ENCODE measurements around the gene IFI16. TPM values are rescaled to one million over a fixed set of nuclear protein-coding genes. Genes with fewer than 3 reads are reported as not detected.

Gene IFI16
- total RNA-seq, 1 donor from 2014 or later, result 21.9 TPM

DNA sequence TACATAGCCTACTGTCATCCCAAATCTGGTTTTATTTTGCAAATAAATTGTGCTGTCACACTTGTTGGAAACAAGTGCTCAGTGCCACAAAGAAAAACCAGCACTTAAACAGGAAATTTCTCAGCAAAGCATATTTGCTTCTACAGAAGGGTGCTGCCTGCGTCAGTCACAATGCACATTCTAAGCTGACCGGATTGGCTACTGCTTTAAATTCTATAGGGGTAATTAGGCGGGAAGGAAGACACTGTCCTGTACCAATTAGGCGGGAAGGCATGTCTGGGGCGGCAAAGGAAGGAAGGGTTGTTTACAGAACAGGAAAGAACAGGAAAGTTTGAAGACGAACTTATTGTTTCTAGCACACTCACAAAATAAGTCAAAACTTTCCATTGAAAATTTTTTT, 2.8 kb downstream of the IFI16 start:
- peak overlapping the region; percentile 68 for H3K4me3 ChIP-seq
- no peaks in the 10 kb centered on the region for H3K27me3 ChIP-seq (ENCODE audit: low read depth)
- H3K4me1 ChIP-seq, result peaks cover 70% of the 10 kb centered on the region
- intact Hi-C loops (cut with micrococcal nuclease), result no loop called here
- TF ChIP-seq, protein P1, sequence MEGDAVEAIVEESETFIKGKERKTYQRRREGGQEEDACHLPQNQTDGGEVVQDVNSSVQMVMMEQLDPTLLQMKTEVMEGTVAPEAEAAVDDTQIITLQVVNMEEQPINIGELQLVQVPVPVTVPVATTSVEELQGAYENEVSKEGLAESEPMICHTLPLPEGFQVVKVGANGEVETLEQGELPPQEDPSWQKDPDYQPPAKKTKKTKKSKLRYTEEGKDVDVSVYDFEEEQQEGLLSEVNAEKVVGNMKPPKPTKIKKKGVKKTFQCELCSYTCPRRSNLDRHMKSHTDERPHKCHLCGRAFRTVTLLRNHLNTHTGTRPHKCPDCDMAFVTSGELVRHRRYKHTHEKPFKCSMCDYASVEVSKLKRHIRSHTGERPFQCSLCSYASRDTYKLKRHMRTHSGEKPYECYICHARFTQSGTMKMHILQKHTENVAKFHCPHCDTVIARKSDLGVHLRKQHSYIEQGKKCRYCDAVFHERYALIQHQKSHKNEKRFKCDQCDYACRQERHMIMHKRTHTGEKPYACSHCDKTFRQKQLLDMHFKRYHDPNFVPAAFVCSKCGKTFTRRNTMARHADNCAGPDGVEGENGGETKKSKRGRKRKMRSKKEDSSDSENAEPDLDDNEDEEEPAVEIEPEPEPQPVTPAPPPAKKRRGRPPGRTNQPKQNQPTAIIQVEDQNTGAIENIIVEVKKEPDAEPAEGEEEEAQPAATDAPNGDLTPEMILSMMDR (IDR thresholded peaks at IDR 0.05; ENCODE audit: borderline replicate concordance), result no peak
- DNase-seq, result no peak
- H3K36me3 ChIP-seq, result peaks cover 23% of the 10 kb centered on the region
- peak overlapping the region; percentile 88 for H3K27ac ChIP-seq (replicated peaks)
- H3K9me3 ChIP-seq (replicated peaks), result no peaks in the 10 kb centered on the region

DNA sequence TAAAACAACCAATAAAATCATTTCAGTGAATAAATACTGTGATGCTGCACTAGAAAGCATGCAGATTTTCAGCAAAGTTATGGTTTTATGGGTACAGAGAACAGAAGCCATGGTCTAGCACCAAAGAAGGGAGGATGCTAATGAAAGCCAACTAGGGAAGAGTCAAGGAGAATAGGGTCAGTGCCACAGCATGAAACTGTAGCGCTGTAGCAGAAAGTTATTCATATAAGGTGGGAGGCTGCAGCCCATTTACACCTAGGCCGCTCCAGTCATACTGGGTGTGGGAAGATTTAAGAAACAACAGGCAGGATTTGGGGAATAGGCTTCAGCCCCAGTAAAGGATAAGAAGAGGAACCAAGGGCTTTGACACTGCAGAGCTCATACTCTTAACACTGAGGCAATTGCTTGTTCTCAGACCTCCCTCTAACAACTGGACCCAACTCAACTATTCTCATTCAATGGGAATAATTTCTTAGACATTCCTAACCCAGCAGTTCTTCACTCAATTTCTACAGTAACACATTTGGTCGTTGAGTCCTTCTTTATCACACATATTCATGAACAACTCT, 4.4 kb downstream of the IFI16 start:
- peaks cover 76% of the 10 kb centered on the region for H3K4me1 ChIP-seq
- peak overlapping the region; percentile 88 for H3K27ac ChIP-seq (replicated peaks)
- H3K4me3 ChIP-seq, result peak overlapping the region; percentile 68
- no peaks in the 10 kb centered on the region for H3K27me3 ChIP-seq (ENCODE audit: low read depth)
- intact Hi-C loops (cut with micrococcal nuclease), result no loop called here
- peaks cover 38% of the 10 kb centered on the region for H3K36me3 ChIP-seq
- no peak for DNase-seq
- H3K9me3 ChIP-seq (replicated peaks), result no peaks in the 10 kb centered on the region
- TF ChIP-seq, protein P1 (IDR thresholded peaks at IDR 0.05; ENCODE audit: borderline replicate concordance), result no peak

DNA sequence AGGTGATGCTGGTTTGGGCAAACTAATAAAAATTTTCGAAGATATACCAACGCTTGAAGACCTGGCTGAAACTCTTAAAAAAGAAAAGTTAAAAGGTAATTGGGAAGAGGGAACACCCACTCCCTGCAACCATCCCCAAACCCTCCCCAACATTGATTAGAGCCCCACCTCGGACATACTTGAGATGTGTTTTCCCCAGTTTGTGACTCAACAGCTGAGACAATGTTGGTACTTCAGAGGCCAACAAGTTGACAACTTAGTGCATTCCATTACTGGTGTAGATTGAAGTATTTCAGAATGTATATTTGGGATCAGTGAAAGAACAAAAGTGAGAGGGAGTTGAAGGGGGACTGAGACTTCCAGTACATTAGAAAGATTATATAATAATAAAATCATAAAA, 5.1 kb downstream of the IFI16 start:
- Histone ChIP-seq H3K27ac (replicated peaks) (peak overlapping the region; percentile 88), H3K36me3 (peaks cover 46% of the 10 kb centered on the region), H3K27me3 (ENCODE audit: low read depth) (no peaks in the 10 kb centered on the region), H3K4me3 (no peak overlapping the region), H3K4me1 (peaks cover 79% of the 10 kb centered on the region), H3K9me3 (replicated peaks) (no peaks in the 10 kb centered on the region)
- intact Hi-C loops (cut with micrococcal nuclease), result no loop called here
- no peak for DNase-seq
- TF ChIP-seq, protein P1 (IDR thresholded peaks at IDR 0.05; ENCODE audit: borderline replicate concordance), result no peak

DNA sequence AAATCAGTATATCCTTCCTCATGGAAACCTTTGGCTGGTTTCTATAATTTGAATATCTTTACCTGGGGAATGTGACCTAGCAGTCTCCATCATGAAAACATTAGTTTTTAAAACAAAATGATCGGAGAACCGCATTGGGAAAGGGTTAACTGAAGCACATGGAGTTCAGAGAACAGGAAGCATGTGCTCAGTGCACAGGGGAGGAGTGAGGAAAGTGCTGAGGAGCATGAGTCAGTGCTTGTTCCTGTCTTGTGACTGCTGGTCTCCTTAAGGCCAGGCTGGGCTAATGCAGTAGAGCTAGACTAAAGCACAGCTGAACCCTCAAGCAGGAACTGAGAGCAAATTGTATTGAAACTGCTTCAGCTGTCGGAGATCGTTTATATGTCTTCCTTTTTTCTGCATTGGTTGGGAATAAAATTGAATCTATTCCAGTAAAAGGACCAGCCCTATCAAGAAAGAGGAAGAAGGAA, 5.8 kb downstream of the IFI16 start:
- Histone ChIP-seq H3K36me3 (peaks cover 52% of the 10 kb centered on the region), H3K4me1 (peaks cover 84% of the 10 kb centered on the region), H3K4me3 (peak overlapping the region; percentile 25), H3K27me3 (ENCODE audit: low read depth) (no peaks in the 10 kb centered on the region), H3K9me3 (replicated peaks) (no peaks in the 10 kb centered on the region), H3K27ac (replicated peaks) (peak overlapping the region; percentile 88)
- intact Hi-C loops (cut with micrococcal nuclease), result no loop called here
- TF ChIP-seq, protein P1 (IDR thresholded peaks at IDR 0.05; ENCODE audit: borderline replicate concordance), result no peak
- peak; percentile 35 for DNase-seq

DNA sequence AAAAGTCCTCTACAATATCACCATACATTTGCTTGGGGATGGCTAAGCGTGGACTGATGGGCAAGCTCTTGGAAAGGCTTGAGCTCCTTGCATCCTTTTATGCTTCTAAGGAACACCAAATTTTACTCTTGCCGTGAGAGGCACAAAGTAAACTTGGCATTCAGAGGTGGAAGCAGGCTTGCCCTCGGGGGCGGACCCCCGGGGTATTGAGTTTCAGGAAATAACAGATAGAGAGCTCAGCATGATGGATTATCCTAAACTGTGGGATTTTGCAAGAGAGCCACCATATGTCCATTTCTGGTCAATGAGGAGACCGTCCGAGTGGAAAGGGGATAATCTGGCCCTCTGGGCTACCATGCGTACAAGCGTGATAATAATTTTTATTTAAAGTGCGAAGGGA, 14.0 kb downstream of the IFI16 start:
- Histone ChIP-seq H3K27ac (replicated peaks) (no peak overlapping the region), H3K27me3 (ENCODE audit: low read depth) (no peaks in the 10 kb centered on the region), H3K36me3 (peaks cover 67% of the 10 kb centered on the region), H3K4me3 (no peak overlapping the region), H3K4me1 (peaks cover 68% of the 10 kb centered on the region), H3K9me3 (replicated peaks) (peaks cover 5% of the 10 kb centered on the region)
- intact Hi-C loops (cut with micrococcal nuclease), result no loop called here
- TF ChIP-seq, protein P1 (IDR thresholded peaks at IDR 0.05; ENCODE audit: borderline replicate concordance), result no peak
- DNase-seq, result no peak
